CD14-positive monocyte (primary cell): ENCODE measurements around the gene ZNF804B. TPM values are rescaled to one million over a fixed set of nuclear protein-coding genes. Genes with fewer than 3 reads are reported as not detected.

ENCODE experiments used
- DNase-seq, 3 donors: peaks; one replicate each; pipeline ENCODE4 v3.0.0-alpha.2; 2011 to 2022
- H2AFZ ChIP-seq: 2 replicates; pipeline ENCODE4 v1.6.0; 2012; ENCODE audit warnings: mild to moderate bottlenecking, low read depth, low read length, inconsistent platforms; ENCODE audit not compliant: insufficient read depth, poor library complexity, severe bottlenecking
- H3K27ac ChIP-seq, 2 donors: 1 replicate in 1 of 2; 2 replicates in 1 of 2; pipeline ENCODE4 v1.5.1; 2012 to 2013; ENCODE audit warnings: low read length in 2 of 2, control low read depth in 1 of 2, inconsistent platforms in 1 of 2, low read depth in 1 of 2, mild to moderate bottlenecking in 1 of 2
- H3K27me3 ChIP-seq, 2 donors: one replicate each; pipeline versions ENCODE4 v1.6.0 to v1.6.1; 2011 to 2013; ENCODE audit warnings: low read length in 2 of 2; ENCODE audit not compliant: control insufficient read depth in 2 of 2, insufficient read depth in 2 of 2
- H3K36me3 ChIP-seq, 2 donors: replicated peaks in 1 of 2; 1 replicate in 1 of 2; 2 replicates in 1 of 2; pipeline versions ENCODE4 v1.5.1 to v1.6.1; 2012 to 2013; ENCODE audit warnings: low read length in 2 of 2, control low read depth in 1 of 2, inconsistent platforms in 1 of 2, mild to moderate bottlenecking in 1 of 2; ENCODE audit not compliant: insufficient read depth in 2 of 2, control insufficient read depth in 1 of 2
- H3K4me1 ChIP-seq, 2 donors: 1 replicate in 1 of 2; 2 replicates in 1 of 2; pipeline versions ENCODE4 v1.5.1 to v1.6.1; 2012 to 2013; ENCODE audit warnings: low read length in 2 of 2, control low read depth in 1 of 2, inconsistent platforms in 1 of 2, mild to moderate bottlenecking in 1 of 2, moderate library complexity in 1 of 2; ENCODE audit not compliant: insufficient read depth in 2 of 2, control insufficient read depth in 1 of 2
- H3K4me2 ChIP-seq: replicated peaks from 2 replicates; pipeline ENCODE3; 2012; ENCODE audit warnings: low read length, moderate library complexity, mild to moderate bottlenecking; ENCODE audit not compliant: poor library complexity, severe bottlenecking; ENCODE audit errors: extremely low read depth
- H3K4me3 ChIP-seq, 3 experiments: fragments of 200-600 bp in 1 of 3; sonication (generic) in 1 of 3; replicated peaks in 1 of 3; 1 replicate in 2 of 3; 2 replicates in 1 of 3; pipeline ENCODE4 v1.5.1; 2011 to 2013; ENCODE audit warnings: low read length in 3 of 3, mild to moderate bottlenecking in 3 of 3, control low read depth in 2 of 3, low read depth in 2 of 3, inconsistent platforms in 1 of 3, moderate library complexity in 1 of 3
- H3K79me2 ChIP-seq: 2 replicates; pipeline ENCODE4 v1.6.0; 2012; ENCODE audit warnings: mild to moderate bottlenecking, control low read depth, inconsistent platforms, low read length, moderate library complexity; ENCODE audit not compliant: insufficient read depth
- H3K9ac ChIP-seq: 2 replicates; pipeline ENCODE4 v1.6.0; 2017; ENCODE audit warnings: low read length, mild to moderate bottlenecking; ENCODE audit not compliant: insufficient read depth, poor library complexity, severe bottlenecking
- H3K9me3 ChIP-seq, 2 donors: replicated peaks in 1 of 2; 1 replicate in 1 of 2; 2 replicates in 1 of 2; pipeline versions ENCODE4 v1.5.1 to v1.6.1; 2012 to 2013; ENCODE audit warnings: low read length in 2 of 2, control low read depth in 1 of 2; ENCODE audit not compliant: control insufficient read depth in 1 of 2, insufficient read depth in 1 of 2
- H4K20me1 ChIP-seq: 2 replicates; pipeline ENCODE4 v1.6.0; 2012; ENCODE audit warnings: mild to moderate bottlenecking, low read length, control low read depth, moderate library complexity; ENCODE audit not compliant: insufficient read depth
- H3K27ac Mint-ChIP-seq, 7 donors: one replicate each; pipeline ENCODE4 v1.8.0; 2020; ENCODE audit warnings: mild to moderate bottlenecking in 7 of 7, mixed read lengths in 7 of 7, moderate library complexity in 6 of 7, inconsistent platforms in 2 of 7
- H3K27me3 Mint-ChIP-seq, 3 donors: one replicate each; pipeline ENCODE4 v1.8.0; 2021 to 2022; ENCODE audit warnings: low read depth in 3 of 3, mild to moderate bottlenecking in 3 of 3, mixed read lengths in 3 of 3, moderate library complexity in 3 of 3, inconsistent platforms in 1 of 3
- H3K36me3 Mint-ChIP-seq, 2 donors: one replicate each; pipeline ENCODE4 v1.8.0; 2020; ENCODE audit warnings: mixed read lengths in 2 of 2, inconsistent platforms in 1 of 2, mild to moderate bottlenecking in 1 of 2
- H3K4me1 Mint-ChIP-seq: one replicate; pipeline ENCODE4 v1.8.0; 2020; ENCODE audit warnings: mild to moderate bottlenecking, mixed read lengths
- H3K4me3 Mint-ChIP-seq, 2 donors: one replicate each; pipeline ENCODE4 v1.8.0; 2020; ENCODE audit warnings: mild to moderate bottlenecking in 2 of 2, mixed read lengths in 2 of 2, moderate library complexity in 1 of 2
- H3K9me3 Mint-ChIP-seq, 7 donors: one replicate each; pipeline ENCODE4 v1.8.0; 2020 to 2022; ENCODE audit warnings: mixed read lengths in 7 of 7, mild to moderate bottlenecking in 6 of 7, moderate library complexity in 6 of 7, inconsistent platforms in 2 of 7
- WGBS: methylation state at CpG from one replicate; pipeline ENCODE4 v1.1.5; 2013; ENCODE audit warnings: missing lambda C conversion rate; ENCODE audit not compliant: insufficient coverage; 5-methylcytosine and 5-hydroxymethylcytosine counted together
- intact Hi-C, 2 donors: fragments of 100-400 bp; cut with micrococcal nuclease; formaldehyde crosslinking; loops; one replicate each; pipeline versions ENCODE4 v1.15.0 to v1.15.1; 2023
- polyA plus RNA-seq, 3 donors: library from polyadenylated mRNA; depleted of rRNA in 1 of 3; unstranded in 2 of 3; stranded (reverse) in 1 of 3; fragments of 300-500 nt in 2 of 3; fragments of >200 nt in 1 of 3; fragmentation: Illumina TruSeq in 2 of 3; gene quantifications; 1 replicate in 2 of 3; 2 replicates in 1 of 3; pipeline ENCODE4 v1.2.3, GENCODE V29; 2012 to 2021
- TF ChIP-seq, protein P1 (sequence below): fragments of 200-600 bp; IDR thresholded peaks from one replicate; pipeline ENCODE4 v1.8.0; 2022; ENCODE audit warnings: antibody characterized with exemption, mild to moderate bottlenecking

Gene ZNF804B
- polyA plus RNA-seq, 3 donors = not detected

DNA sequence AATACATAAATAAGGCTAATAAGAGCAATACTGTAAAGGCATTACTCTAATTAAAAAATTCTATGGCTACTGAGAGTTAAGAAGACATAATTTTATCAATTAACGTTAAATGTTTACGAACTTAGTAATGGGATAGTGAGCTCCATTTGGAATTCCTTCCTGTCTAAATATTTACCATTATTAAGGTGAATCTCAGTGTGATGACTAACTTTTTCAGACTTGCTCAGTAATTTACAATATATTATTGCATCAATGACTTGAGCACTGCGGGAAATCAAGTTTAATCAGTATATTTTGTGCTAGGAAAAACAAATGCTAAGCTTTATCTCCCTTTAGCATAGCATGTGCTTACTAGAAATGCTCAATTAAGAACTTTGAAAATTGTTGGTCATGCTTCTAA is 318.5 kb downstream of the ZNF804B start:
- Histone ChIP-seq H3K36me3 (no peaks in the 10 kb centered on the region), H3K27ac (no peak overlapping the region), H3K79me2 (no peaks in the 10 kb centered on the region), H3K4me2 (no peak overlapping the region), H3K27me3 (no peaks in the 10 kb centered on the region), H3K4me1 (no peaks in the 10 kb centered on the region), H4K20me1 (no peaks in the 10 kb centered on the region), H3K9ac (no peak overlapping the region), H3K4me3 (no peak overlapping the region), H2AFZ (no peak overlapping the region), H3K9me3 (peaks cover 4 to 8% of the 10 kb centered on the region in 2 donors)
- intact Hi-C loops = no loop called here
- H3K9me3 Mint-ChIP-seq = peaks cover 0 to 10% (median 8%) of the 10 kb centered on the region in 7 donors
- H3K27ac Mint-ChIP-seq = no peak overlapping the region
- TF ChIP-seq, protein P1, sequence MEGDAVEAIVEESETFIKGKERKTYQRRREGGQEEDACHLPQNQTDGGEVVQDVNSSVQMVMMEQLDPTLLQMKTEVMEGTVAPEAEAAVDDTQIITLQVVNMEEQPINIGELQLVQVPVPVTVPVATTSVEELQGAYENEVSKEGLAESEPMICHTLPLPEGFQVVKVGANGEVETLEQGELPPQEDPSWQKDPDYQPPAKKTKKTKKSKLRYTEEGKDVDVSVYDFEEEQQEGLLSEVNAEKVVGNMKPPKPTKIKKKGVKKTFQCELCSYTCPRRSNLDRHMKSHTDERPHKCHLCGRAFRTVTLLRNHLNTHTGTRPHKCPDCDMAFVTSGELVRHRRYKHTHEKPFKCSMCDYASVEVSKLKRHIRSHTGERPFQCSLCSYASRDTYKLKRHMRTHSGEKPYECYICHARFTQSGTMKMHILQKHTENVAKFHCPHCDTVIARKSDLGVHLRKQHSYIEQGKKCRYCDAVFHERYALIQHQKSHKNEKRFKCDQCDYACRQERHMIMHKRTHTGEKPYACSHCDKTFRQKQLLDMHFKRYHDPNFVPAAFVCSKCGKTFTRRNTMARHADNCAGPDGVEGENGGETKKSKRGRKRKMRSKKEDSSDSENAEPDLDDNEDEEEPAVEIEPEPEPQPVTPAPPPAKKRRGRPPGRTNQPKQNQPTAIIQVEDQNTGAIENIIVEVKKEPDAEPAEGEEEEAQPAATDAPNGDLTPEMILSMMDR = no peak
- H3K4me3 Mint-ChIP-seq = no peak overlapping the region
- peaks cover 4% of the 10 kb centered on the region for H3K4me1 Mint-ChIP-seq
- no peaks in the 10 kb centered on the region for H3K27me3 Mint-ChIP-seq
- H3K36me3 Mint-ChIP-seq = no peaks in the 10 kb centered on the region
- DNase-seq = no peak
- WGBS = no CpG with 5 or more reads among the region's 3 CpGs

DNA sequence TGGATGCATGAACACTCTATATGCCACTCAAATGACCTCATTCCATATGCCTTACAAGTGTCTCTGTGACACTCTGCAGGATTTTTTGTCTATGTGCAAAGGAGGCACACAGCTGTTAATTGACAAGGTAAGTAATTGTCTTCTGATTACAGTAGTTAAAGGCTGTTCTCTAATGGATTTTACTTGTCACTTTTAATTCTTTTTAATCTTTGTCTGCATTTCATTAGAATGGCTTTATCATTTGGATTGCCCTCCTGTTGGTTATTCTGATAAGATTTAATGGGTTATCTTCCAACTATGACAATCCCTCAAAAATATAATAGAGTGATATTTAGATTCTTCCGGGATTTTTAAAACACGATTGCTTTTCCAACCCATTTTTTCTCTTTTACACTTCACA is 326.1 kb downstream of the ZNF804B start:
- Mint-ChIP-seq H3K27me3 (no peaks in the 10 kb centered on the region), H3K4me1 (no peaks in the 10 kb centered on the region), H3K9me3 (peaks cover 0 to 4% (median 0%) of the 10 kb centered on the region in 7 donors)

More for the DNA sequence above, 326.1 kb downstream of the ZNF804B start:
- Histone ChIP-seq H3K4me2 (no peak overlapping the region), H3K9ac (no peak overlapping the region), H3K4me1 (no peaks in the 10 kb centered on the region), H3K79me2 (no peaks in the 10 kb centered on the region), H3K4me3 (no peak overlapping the region), H4K20me1 (no peaks in the 10 kb centered on the region), H2AFZ (no peak overlapping the region), H3K36me3 (no peaks in the 10 kb centered on the region), H3K27ac (no peak overlapping the region), H3K27me3 (no peaks in the 10 kb centered on the region), H3K9me3 (no peaks in the 10 kb centered on the region)
- no peak overlapping the region for H3K4me3 Mint-ChIP-seq
- intact Hi-C loops = no loop called here
- H3K27ac Mint-ChIP-seq = no peak overlapping the region
- TF ChIP-seq, protein P1 = no peak
- no CpG with 5 or more reads among the region's 2 CpGs for WGBS
- no peaks in the 10 kb centered on the region for H3K36me3 Mint-ChIP-seq
- no peak for DNase-seq
